ENCODE data around the gene BAIAP2L2. TPM values are rescaled to one million over a fixed set of nuclear protein-coding genes. Genes with fewer than 3 reads are reported as not detected.
"Not testable (repeated sequence)": the region's sequence is repeated elsewhere in the genome, so short reads cannot be mapped to it uniquely, and the experiment has no call there.

Gene BAIAP2L2, protein sequence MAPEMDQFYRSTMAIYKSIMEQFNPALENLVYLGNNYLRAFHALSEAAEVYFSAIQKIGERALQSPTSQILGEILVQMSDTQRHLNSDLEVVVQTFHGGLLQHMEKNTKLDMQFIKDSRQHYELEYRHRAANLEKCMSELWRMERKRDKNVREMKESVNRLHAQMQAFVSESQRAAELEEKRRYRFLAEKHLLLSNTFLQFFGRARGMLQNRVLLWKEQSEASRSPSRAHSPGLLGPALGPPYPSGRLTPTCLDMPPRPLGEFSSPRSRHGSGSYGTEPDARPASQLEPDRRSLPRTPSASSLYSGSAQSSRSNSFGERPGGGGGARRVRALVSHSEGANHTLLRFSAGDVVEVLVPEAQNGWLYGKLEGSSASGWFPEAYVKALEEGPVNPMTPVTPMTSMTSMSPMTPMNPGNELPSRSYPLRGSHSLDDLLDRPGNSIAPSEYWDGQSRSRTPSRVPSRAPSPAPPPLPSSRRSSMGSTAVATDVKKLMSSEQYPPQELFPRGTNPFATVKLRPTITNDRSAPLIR
- total RNA-seq (2014; rRNA removed; shearing (Covaris generic); ENCODE audit: low replicate concordance) = 4.0 and 8.1 TPM in 2 replicates

DNA sequence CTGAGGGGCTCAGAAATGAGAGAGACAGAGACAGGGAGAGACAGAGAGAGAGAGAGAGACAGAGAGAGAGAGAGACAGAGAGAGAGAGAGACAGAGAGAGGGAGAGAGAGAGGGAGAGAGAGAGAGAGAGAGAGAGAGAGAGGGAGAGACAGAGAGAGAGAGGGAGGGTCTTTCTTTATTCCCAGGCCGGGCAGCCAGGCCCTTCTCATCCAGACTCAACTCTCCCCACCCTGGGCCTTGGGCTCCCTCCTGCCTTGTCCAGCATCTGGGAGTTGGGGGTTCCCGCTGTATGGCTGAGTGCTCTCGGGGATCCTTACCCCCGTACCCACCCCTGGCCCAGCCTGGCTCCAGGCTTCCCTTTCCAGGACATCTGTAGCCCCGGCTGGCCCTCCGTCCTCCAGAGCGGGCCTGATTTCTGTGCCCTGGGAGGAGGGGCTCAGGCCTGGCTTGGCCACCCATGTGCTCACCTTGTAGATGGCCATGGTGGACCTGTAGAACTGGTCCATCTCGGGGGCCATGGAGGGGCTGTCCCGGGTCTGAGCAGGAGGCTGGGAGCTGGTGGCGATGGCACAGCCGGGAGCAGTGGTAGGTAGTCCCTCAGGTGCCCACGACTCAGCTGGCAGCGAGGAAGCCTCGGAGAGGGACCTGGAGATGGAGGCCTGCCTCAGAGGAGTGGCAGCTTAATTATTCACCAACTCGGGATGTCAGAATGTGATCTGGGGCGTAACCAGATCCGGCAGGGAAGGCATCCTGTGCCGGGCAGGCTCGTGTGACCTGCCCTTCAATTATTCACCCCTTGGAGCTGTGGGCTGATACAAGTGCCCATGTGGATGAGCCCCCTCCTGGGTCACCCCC is at the start of gene BAIAP2L2:
TSS of gene BAIAP2L2 (minus strand) at position 677 of the 855 bp plus-strand sequence. CDS start at position 518, 159 bp downstream.
- DNase-seq (ENCODE audit: low read depth) = peak; percentile 91
- in situ Hi-C loops (cut with HindIII; ENCODE audit: low pct_unique_long_range_greater_than_20kb, low sequenced_read_pairs) = no loop called here

DNA sequence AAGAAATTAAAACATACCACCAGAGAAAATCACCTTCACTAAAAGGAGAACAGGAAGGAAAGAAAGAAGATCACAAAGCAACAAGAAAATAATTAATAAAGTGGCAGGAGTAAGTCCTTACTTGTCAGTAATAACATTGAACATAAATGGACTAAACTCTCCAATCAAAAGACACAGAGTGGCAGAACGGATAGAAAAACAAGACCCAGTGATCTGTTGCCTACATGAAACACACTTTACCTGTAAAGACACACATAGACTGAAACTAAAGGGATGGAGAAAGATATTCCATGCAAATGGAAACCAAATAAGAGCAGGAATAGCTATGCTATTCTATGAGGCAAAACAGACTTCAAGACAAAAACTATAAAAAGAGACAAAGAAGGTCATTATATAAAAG is 45.2 kb upstream of the BAIAP2L2 start:
- in situ Hi-C loops (cut with HindIII; ENCODE audit: low pct_unique_long_range_greater_than_20kb, low sequenced_read_pairs) = no loop called here
- no peak for DNase-seq (ENCODE audit: low read depth)

DNA sequence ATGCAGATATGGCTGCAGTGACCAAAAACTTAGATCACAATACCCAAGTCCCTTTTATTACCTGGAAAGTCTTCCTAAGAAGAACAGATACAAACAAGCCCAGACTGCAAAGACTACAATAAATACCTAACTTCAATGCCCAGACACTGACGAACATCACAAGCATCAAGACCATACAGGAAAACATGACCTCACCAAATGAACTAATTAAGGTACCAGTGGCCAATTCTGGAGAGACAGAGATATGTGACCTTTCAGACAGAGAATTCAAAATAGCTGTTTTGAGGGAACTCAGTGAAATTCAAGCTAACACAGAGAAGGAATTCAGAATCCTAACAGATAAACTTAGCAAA is 44.1 kb upstream of the BAIAP2L2 start:
- DNase-seq (ENCODE audit: low read depth); in situ Hi-C loops (cut with HindIII; ENCODE audit: low pct_unique_long_range_greater_than_20kb, low sequenced_read_pairs): not testable (repeated sequence)

DNA sequence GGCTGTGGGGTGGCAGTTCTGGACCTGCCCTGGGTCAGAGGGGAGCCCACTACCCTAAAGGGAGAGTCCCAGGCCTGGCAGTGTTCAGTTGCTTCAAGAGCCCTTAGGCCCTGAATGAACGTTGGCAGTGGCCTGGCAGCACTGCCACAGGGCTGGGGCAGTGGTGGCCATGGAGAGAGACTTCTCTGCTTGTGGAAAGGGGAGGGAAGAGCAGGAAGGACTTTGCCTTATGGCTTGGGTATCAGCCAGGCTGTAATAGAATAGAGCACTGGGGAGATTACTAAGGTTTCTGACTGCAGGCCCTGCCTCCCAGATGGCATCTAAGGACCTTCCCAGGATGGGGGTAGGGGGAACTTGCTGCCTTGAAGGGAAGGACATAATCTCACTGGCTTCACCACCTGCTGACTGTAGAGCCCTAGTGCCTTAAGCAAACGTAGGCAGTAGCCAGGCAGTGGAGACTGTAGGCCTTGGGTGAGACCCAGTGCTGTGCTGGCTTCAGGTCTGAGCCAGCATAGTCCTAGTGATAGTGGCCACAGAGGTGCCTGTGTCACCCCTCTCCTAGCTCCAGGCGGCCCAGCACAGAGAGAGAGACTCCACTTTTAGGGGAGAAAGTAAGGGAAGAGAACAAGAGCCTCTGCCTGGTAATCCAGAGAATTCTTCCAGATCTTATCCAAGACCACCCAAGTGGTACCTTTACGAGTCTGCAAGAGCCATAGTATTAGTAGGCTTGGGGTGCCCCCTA is 43.5 kb upstream of the BAIAP2L2 start:
- in situ Hi-C loops (cut with HindIII; ENCODE audit: low pct_unique_long_range_greater_than_20kb, low sequenced_read_pairs) = no loop called here
- DNase-seq (ENCODE audit: low read depth) = no peak

DNA sequence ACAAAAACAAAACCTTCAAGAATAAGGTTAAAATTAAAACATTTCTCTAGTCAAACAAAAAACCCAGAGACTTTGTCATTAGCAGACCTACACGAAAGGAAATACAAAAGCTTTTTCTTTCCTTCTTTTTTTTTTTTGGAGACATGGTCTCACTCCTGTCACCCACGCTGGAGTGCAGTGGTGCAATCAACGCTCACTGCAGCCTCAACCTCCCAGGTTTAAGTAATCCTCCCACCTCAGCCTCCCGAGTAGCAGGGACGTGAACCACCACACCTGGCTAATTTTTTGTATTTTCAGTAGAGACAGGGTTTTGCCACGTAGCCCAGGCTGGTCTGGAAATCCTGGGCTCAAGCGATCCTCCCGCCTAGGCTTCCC is 40.6 kb upstream of the BAIAP2L2 start:
- DNase-seq (ENCODE audit: low read depth) = no peak
- in situ Hi-C loops (cut with HindIII; ENCODE audit: low pct_unique_long_range_greater_than_20kb, low sequenced_read_pairs) = no loop called here

DNA sequence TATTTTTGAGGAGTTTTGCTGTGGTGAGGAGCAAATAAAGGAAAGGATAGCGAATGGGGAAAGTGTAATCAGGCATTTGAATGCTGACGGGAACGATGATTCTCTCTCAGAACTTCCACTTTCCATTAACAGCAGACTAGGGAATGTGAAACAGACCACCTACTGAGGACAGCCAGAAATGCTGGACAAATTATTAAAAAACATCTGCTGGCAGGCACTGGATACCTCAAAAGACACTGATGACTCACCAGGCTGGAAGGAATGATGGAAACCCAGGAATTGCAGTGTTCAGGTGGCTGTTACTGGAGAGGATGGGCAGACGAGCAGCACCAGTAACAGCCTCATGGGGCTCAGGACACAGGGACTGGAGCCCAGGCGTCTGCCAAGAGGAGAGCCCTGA is 37.8 kb upstream of the BAIAP2L2 start:
- peak; percentile 66 for DNase-seq (ENCODE audit: low read depth)
- in situ Hi-C loops (cut with HindIII; ENCODE audit: low pct_unique_long_range_greater_than_20kb, low sequenced_read_pairs) = no loop called here

DNA sequence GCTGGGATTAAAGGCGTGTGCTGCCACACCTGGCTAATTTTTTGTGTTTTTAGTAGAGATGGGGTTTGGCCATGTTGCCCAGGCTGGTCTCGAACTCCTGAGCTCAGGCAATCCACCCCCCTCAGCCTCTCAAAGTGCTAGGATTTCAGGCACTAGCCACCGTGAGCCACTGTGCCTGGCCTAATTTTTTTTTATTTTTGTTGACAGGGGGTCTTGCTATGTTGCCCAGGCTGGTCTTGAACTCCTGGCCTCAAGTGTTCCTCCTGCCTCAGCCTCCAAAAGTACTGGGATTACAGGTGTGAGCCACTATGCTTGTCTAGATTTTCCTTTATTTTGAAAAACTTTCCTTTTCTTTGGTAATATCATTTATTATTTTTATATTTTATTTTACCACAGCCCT is 35.7 kb upstream of the BAIAP2L2 start:
- DNase-seq (ENCODE audit: low read depth); in situ Hi-C loops (cut with HindIII; ENCODE audit: low pct_unique_long_range_greater_than_20kb, low sequenced_read_pairs): not testable (repeated sequence)

DNA sequence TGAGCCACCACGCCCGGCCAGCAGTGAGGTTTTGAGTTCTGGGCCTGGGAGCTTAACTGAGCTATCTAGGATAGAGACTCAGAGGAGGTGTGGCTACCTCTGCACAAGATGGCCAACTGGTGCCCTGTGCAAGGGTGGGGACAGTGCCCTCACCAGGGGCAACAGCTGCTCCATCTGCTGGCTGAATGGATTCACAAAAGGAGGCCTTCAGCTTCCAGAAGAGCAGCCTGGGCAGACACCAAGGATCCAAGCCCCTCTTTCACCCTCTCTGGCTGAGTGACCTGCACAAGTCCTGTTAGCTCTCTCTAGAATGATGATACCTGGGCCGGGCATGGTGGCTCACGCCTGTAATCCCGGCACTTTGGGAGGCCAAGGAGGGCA is 33.5 kb upstream of the BAIAP2L2 start:
- in situ Hi-C loops (cut with HindIII; ENCODE audit: low pct_unique_long_range_greater_than_20kb, low sequenced_read_pairs) = no loop called here
- no peak for DNase-seq (ENCODE audit: low read depth)

DNA sequence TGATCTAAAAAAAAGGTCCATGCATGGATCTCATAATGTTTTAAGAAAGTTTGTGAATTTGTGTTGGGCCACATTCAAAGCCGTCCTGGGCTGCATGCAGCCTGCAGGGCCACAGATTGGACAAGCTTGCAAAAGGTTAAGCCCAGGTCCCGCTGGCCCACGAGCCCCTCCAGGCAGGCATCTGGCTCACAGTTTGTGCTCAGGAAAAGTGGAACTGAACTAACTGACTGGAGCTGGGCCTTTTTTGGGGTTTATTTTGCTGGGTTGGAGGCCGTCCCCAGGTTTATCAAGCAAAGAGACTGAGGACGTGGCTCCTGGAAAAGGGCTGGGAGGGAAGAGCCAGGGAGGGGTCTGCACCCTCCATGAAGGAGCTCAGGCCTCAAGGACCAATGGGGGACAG is 32.1 kb upstream of the BAIAP2L2 start:
- DNase-seq (ENCODE audit: low read depth) = no peak
- in situ Hi-C loops (cut with HindIII; ENCODE audit: low pct_unique_long_range_greater_than_20kb, low sequenced_read_pairs) = no loop called here

DNA sequence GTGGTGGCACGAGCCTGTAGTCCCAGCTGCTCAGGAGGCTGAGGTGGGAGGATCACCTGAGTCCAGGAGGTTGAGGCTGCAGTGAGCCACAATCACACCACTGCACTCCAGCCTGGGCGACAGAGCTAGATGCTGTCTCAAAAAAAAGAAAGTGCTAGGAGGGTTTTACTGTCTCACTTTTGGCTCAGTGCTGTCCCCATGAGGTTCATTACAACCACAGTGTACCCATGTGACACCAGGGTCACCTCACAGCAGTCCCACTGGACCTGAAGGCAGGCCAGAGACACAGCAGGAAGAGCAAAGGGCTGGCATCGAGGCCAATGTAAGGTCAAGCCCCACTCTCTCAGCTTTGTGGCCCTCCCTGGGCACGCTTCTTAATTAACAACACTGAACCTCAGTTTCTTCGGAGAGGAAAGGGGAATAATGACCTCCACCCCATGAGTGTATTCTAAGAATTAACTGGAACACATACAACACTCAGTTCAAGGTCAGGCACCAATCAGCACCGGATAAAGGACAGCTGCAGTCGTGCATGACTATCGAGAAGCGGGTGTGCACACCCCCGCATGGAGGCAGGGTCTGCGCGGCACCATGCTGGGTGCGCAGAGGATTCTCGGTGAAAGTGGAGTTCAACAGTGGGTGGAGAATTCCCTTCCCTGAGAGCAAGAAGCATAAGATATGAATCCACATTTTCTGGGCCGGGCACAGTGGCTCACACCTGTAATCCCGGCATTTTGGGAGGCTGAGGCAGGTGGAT is 30.9 kb upstream of the BAIAP2L2 start:
- no peak for DNase-seq (ENCODE audit: low read depth)
- in situ Hi-C loops (cut with HindIII; ENCODE audit: low pct_unique_long_range_greater_than_20kb, low sequenced_read_pairs) = no loop called here

DNA sequence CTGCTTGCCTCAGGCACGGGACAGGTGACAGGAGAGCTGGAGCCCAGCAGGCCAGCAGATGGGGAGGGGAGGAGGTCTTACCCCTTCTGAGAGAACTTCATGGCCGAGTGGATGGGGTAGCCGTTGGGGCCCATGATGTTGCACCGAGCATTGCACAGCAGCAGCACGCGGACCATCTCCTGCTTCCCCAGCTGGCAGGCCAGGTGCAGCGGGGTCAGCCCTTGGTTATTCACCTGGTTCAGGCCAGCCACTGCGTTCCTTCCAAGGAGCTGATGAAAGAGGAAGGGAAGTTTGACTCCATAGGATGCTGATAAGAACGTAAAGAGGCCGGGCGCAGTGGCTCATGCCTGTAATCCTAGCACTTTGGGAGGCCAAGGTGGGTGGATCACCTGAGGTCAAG is 29.4 kb upstream of the BAIAP2L2 start:
- no peak for DNase-seq (ENCODE audit: low read depth)
- in situ Hi-C loops (cut with HindIII; ENCODE audit: low pct_unique_long_range_greater_than_20kb, low sequenced_read_pairs) = no loop called here

DNA sequence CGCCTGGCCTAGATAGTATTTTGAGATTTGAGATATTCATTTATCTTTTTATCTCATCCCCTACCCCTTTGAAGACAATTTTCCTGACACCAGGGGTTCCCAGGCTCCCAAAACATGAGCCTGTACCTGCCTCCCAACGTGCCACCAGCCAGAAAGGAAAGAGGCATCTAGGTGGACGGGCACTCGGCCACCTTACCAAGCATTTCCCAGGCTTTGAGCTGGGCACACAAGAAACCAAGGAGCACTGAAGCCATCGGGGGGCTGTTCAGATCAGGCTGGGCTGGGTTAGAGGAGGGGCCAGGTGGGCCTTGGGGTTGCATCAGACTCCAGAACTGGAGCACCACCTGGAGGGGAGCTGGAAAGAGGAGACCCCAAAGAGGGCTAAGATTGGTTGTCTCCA is 28.5 kb upstream of the BAIAP2L2 start:
- in situ Hi-C loops (cut with HindIII; ENCODE audit: low pct_unique_long_range_greater_than_20kb, low sequenced_read_pairs) = no loop called here
- no peak for DNase-seq (ENCODE audit: low read depth)

DNA sequence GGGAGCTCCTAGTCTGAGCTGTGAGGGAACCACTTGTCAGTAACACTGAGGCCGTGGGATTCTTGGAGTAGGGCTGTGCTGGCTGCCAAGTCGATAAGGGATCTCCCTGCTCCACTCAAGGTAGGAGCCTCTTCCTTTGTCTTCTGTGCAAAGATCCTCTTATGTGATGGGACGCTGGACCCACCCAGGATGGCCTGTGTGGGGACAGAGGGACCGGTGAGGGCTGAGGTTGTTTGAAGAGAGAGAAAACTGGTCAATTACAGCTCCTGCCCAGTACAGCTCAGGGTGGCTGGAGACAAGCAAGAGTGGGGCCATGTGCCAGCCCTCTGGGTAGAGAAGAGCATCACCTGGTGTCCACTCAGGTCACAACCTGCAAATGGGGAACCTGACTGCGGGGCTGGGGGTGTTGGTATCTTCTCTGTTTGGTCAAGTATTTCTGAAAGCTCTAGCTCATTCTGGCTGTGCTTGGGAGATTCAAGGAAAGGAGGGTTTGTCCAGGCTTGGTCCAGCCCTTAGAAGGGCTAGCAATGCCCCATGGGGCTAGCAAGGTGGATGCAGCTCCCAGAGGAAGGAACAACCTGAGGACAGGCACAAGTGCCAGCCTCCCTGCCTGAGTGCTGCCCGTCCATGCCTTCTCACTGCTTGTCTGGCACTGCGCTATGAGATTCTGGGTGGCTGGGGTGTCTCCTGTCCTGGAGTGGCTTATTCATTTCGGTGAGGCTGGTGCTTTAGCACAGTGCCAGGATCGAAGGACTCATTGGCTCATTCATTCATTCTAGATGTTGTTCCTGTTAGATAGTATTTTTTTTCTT is 27.6 kb upstream of the BAIAP2L2 start:
- in situ Hi-C loops (cut with HindIII; ENCODE audit: low pct_unique_long_range_greater_than_20kb, low sequenced_read_pairs) = no loop called here
- no peak for DNase-seq (ENCODE audit: low read depth)

DNA sequence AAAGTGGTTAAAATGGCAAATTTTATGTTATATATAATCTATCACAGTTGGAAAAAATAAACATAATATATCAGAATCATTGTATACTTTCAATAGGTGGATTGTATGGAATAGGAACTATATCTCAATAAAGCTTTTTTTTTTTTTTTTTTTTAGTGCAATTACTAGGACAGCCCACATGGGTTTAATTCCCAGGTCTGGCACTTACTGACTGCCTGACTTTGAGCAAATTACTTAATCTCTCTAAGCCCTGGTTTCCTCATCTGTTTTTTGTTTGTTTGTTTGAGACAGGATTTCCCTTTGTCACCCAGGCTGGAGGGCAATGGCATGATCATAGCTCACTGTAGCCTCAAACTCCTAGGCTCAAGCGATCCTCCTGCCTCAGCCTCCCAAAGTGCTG is 26.1 kb upstream of the BAIAP2L2 start:
- in situ Hi-C loops (cut with HindIII; ENCODE audit: low pct_unique_long_range_greater_than_20kb, low sequenced_read_pairs) = no loop called here
- no peak for DNase-seq (ENCODE audit: low read depth)

DNA sequence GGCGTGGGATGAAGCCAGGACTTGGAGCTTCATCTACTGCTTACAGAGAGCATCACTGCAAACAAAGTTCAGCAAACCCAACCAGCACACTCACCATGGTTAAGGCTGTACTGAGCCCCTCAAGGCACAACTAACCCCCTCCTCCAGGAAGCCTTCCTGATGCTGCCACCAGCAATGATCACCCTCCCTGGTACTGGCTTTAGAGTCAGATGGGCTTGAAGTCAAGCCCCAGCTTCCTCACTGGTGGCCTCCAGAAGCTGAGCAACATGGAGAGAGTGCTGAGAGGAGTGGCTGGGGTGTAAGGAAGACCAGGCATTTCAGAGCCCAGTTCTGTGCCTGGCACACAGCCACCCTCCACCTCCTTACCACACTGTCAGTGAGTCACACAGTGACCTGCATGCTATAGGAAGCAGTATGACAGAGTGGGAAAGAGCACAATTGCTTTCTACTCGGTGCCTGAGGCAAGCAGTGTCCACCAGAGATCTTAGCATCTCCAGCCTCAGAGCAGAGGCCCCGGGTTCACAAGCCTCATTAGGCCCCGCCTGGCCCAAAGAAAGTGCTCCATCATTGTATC is 24.7 kb upstream of the BAIAP2L2 start:
- in situ Hi-C loops (cut with HindIII; ENCODE audit: low pct_unique_long_range_greater_than_20kb, low sequenced_read_pairs) = no loop called here
- DNase-seq (ENCODE audit: low read depth) = peak; percentile 63

DNA sequence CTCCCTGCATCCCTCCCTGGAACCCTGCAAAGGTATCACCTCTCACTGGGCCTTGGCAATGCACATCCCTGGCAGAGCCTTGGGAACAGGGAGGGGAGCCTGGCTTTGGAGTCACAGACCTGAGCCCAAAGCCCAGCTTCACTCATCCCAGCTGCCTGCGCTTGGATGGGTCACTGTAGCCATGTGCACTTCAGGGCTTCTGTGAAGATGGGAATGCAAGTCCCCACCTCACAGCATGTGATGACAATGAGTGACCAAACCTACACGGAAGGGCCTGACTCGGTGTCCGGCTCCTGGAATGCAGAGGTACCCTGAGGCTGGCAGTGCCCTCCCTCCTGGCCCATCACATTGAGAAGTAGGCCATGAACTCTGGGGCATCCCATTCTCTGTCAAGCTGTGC is 22.8 kb upstream of the BAIAP2L2 start:
- in situ Hi-C loops (cut with HindIII; ENCODE audit: low pct_unique_long_range_greater_than_20kb, low sequenced_read_pairs) = no loop called here
- no peak for DNase-seq (ENCODE audit: low read depth)

DNA sequence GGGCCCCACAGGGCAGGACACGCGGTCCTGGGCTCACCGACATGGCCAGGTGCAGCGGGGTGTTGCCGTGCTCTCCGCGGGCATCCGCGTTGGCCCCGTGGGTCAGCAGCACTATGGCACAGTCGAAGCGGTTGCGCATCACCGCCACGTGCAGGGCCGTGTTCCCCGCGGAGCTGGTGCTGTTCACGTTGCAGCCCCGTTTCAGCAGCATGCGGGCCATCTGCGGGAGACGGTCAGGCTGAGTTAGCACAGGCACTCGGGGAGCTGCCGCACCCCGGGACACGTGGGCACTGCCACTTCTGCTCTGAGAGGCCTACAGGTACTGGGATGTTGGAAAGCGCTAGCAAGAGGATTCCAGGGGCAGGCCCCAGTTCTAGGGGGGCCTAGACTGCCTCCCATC is 22.3 kb upstream of the BAIAP2L2 start:
- DNase-seq (ENCODE audit: low read depth) = no peak
- in situ Hi-C loops (cut with HindIII; ENCODE audit: low pct_unique_long_range_greater_than_20kb, low sequenced_read_pairs) = no loop called here
